HG03095 (cell line): ENCODE measurements around the gene PRPF4.
"Not testable (repeated sequence)": the region's sequence is repeated elsewhere in the genome, so short reads cannot be mapped to it uniquely, and the experiment has no call there.

ENCODE experiments used
- ATAC-seq: cut with Tn5 transposase; IDR thresholded peaks from one replicate; pipeline ENCODE4 v1.9.1; 2021; ENCODE audit warnings: moderate library complexity; ENCODE audit not compliant: unreplicated experiment

The PRPF4 gene

DNA sequence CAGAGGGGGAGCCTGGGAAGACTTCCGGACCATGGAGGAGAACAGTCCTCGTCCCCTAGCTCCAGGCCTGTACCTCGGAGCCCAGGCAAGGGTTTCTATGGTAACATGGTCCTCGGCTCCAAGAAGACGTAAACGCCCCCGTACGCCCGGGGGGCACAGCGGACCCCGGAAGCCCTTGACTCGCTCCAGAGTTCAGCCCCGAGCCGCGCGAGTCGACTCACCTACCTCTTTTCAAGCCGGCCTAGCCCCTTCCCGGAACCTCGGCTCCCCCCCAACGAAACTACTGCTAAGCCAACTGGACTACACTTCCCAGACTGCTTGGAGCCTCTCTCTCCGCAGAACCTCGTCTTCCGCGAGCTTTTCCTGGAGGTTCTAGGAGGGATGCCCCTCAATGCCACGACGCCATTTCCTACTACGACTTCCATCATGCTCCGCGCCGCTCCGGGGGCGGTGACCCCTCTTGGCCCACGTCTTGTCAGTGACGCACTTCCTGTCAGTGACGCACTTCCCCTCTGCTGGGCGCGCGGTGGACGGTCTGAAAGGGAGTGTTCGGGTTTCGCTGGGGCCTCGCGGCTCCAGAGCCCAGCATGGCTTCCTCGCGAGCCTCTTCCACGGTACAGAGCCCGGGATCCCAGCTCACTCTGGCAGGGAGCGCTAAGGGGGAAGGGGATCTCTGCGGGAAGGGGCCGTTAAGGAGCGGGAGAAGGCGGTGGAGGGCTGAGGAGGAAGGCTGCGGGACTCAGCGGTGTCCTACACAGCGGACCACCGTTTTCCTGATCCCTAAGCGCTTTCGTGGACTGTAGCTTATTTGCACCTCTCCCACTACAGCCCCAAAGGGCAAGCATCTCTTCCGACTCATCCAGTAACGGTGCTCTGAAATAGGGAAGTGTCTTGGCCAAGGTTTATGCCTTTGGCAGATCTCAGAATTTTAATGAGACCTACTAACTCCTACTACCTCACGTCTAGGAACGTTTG lies at the start of gene PRPF4, which contains the start of gene CDC26:
PRPF4 (plus strand) TSS at position 502 of the 975 bp plus-strand sequence; CDS start at position 588, 86 bp downstream.
CDC26 (minus strand) TSS at position 416 of the 975 bp plus-strand sequence. CDS start 3,065 bp downstream, outside the sequence.
- ATAC-seq = peak; percentile 98

DNA sequence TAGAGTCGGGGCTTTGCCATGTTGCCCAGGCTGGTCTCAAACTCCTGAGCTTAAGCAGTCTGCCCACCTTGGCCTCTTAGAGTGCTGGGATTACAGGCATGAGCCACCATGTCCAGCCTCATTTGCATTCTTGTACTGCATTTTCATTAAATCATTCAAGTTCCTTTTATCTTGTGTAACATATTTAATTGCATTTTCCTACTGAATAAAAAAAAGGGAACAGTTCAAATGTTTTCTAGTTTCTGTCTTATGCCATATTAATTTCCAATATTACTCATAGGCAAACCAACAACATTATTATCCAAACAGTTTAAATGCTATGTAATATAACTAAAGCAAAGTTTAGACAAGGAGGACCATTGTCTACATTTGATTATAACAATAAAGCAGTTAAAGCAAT lies 48.0 kb upstream of the PRPF4 start:
- ATAC-seq = no peak

DNA sequence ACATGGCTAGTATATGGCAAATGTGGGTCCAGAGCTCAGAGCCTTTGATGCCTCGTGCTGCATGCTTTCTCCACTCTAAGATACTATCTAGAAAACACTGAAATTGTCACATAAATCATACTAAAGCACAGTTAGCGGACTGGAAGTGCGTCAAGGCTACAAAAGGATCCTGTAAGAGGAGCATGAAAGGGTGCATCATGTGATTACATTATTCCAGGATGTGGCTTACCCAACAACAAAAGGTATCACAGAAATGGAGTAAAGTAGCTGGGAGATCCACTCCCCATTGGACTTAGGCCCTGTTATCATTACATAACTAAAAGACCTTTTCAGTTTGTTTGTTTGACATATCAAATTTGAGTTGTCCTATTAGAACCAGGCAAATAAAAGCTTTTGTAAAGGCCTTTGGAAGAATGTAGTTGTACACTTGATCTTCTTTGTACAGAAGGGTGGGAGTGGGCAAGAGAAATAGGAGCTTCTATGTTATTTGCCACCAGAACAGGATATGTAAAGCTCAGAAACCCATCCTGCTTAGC lies 47.3 kb upstream of the PRPF4 start:
- ATAC-seq = no peak

DNA sequence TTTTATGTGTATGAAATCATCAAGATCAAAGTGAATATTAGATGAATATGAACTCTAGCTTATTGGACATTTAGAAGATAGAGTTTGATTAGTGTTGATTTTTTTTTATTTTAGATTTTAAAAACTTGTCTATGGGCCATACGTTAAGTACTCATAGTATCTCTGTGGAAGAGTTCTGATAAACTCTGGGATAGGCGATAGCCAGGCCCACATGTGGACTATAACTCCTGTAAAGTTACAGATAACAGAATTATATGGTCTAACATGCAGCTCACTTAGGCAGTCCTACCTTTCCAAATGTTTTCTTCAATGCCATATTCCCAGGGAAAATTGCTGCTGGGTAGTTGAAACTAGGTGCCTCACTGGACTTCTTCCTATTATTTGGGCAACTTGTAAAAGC lies 43.8 kb upstream of the PRPF4 start:
- ATAC-seq = no peak

DNA sequence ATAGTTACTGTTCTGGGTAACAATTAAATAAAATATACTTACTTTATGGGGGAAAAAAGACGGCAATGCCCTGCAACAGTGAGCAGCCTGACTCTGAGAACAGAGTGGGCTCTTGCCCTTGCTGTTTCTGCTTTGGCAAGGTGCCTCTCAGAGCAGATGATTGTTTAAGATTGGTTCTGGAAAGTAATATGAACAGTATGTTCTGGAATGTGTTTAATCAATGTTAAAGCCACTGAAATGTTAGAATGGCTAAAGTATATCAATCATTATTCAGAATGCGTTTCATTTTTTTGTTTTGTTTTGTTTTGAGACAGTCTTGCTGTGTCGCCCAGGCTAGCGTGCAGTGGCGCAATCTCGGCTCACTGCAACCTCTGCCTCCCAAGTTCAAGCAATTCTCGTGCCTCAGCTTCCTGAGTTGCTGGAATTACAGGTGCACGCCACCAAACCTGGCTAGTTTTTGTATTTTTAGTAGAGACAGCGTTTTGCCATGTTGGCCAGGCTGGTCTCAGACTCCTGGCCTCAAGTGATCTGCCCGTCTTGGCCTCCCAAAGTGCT lies 39.7 kb upstream of the PRPF4 start:
- ATAC-seq = not testable (repeated sequence)

DNA sequence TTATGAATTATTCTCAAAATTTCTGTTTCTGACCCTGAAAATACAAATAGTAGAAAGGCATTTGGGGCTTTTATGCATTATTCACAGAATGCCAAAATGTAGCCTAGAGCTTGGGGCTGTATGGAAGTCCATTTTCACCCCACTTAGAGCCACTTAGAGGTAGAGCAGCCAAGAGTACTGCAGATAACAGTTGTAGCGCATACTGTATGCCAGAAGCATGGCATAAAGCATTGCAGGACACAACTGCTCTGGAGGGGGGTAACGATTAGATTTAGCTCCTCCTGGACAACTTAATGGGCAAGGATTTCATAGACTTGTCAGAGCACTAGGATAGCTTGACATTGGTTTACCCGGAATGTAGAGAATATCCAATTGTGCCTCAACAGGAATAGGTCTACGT lies 38.4 kb upstream of the PRPF4 start:
- no peak for ATAC-seq

DNA sequence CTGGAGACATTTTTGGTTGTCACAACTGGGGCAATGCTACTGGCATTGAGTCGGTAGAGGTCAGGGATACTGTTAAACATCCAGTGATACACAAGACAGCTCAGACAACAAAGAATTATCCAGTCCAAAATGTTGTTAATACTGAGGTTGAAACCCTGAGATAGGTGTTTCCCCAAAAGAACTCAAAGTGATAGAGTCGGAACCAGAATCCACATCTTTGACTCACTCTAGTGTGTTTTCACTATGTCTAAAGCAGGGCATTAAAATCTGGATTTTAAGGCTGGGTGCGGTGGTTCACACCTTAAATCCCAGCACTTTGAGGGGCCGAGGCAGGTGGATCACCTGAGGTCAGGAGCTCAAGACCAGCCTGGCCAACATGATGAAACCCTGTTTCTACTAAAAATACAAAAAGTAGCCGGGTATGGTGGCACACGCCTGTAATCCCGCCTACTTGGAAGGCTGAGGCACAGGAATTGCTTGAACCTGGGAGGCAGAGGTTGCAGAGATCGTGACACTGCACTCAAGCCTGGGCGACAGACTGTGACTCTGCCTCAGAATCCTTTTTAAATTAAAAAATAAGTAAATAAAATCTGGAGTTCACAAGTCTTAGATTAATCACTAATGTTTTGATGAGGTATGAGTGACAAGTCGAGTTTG lies 37.1 kb upstream of the PRPF4 start:
- ATAC-seq = no peak

DNA sequence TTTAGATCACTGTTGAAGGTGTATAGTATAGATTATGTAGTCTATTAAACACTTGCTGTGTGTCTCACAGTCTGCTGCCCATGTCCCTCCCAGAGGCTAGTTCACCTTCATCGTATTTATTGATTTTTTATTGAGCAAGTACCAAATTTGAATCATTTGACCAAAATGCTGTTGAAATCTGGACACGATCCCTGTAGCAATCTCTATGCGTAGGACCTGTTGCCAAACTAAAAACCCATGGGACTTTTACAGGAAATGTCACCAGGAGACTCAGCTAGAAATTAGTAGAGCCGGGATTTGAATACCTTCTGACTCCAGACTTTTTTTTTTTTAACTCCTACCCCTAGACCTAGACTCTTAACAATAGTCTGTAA lies 36.6 kb upstream of the PRPF4 start:
- ATAC-seq = no peak

DNA sequence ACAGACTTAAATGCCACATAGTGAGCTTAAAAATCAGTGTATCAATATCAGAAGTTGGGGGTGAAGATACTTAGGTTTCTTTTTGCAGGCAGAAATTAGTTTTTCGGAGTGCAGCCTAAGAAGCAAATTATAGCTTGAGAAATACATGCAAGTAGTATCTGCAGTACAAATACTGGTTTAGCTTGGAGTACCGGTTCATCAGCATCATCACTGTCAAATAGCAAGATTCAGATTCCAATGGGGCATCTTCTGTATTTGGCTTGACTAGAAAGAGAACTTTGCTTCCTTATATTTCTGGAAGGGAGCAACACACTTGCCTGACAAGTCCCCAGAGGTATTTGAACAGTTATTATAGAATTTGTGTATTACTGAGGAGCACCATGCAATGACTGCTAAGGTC lies 34.3 kb upstream of the PRPF4 start:
- no peak for ATAC-seq

DNA sequence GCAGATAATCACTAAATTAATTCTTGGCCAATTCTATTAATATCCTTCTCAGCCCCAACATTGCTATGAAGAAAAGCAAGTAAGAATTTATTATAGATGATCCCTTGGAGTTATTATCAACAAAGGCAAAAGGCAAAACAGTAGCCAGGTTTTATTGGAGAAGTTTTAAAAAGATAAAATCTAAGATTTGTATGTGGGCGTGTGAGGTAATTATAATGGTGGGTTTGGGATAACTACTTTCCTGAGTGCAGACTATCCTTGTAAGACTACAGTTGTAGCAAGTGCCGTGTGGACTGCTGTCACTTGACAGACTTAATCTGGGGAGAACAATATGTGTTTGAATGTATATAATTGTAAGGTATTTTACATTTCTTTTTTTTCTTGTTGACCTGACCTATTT lies 30.9 kb upstream of the PRPF4 start:
- ATAC-seq = no peak

DNA sequence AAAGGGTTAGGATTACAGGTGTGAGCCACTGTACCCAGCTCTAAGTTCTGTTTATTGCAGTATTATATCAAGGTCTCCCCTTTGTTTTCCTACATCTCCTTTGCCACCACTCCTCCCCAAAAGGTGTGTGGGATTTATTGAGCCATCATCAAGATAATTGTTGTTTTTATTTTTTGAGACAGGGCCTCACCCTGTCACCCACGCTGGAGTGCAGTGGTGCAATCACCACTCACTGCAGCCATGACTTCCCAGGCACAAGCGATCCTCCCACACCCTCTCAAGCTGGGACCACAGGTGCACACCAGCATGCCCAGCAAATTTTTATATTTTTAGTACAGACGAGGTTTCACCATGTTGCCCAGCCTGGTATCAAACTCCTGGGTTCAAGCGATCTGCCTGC lies 29.6 kb upstream of the PRPF4 start:
- no peak for ATAC-seq

DNA sequence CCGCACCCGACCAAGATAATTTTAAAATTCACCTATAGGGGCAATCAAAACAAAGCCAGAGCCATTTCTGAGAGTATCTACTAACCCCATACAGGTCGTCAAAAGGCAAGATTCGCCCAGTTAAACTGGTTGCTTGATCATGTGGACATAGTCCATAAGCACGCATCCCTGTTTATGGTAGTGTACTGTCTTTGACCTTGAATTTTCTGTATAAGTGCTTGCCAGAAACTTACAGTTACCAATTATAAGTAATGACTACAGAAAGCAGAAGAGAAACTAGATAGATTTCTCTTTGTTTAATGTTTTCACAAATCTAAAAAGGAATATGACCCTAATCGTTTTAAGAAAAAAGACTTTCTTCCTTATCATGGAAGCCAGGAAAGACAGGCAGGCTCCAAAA lies 28.5 kb upstream of the PRPF4 start:
- ATAC-seq = no peak

DNA sequence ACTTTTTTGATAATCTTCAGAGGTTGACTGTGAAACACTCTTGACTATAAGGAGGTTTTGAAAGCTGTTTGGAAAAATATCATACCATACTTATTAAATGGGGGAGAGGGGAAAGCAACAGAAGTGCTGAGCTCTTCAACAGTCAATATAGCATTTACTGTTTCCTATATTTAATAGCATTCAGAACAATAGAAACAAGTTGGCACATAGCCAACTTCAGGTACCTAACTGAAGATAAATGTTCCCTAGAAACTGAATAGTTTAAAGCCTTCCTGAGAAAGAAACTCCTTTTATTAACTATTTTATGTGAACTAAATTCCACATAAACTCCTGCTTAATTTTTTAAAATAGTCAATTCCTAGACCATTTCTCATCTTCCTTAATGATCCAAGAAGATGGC lies 27.8 kb upstream of the PRPF4 start:
- no peak for ATAC-seq

DNA sequence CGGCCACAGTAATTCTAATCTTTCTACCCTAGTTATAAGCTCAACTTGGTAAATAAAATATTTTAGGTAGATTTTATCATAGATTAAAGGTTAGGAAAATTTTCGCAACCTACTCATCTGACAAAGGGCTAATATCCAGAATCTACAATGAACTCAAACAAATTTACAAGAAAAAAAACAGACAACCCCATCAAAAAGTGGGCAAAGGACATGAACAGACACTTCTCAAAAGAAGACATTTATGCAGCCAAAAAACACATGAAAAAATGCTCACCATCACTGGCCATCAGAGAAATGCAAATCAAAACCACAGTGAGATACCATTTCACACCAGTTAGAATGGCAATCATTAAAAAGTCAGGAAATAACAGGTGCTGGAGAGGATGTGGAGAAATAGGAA lies 25.8 kb upstream of the PRPF4 start:
- ATAC-seq = not testable (repeated sequence)

DNA sequence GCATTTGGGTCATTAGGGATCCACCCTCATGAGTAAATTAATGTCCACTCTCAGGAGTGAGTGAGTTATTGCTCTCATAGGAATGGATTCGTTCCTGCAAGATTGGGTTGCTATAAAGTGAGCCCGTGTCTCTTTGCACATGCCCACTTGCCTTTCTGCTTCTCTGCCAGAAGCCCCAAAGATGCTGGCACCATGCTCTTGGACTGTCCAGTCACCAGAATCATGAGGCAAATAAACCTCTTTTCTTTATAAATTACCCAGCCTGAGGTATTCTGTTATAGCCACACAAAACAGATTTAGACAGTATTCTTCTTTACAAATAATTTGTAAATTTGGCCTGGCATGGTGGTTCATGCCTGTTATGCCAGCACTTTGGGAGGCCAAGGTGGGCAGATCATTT lies 24.7 kb upstream of the PRPF4 start:
- no peak for ATAC-seq

DNA sequence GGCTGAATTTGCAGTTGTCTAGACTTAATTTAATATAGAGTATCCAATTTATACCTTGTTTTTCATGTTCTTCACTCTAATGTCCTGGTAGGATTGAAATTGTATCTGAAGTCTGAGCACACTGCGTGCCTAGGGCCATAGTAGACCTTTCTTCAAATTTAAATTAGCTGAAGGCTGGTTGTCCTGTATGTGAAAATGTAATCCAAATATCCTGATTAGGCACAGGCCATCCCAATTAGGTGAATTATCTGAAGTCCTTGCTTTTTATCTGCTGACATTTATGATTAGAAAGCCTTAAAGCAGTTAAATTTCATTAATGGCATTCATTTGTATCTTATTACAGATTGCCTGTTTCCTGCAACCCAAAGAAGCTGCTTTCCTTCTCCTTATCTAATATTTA lies 20.5 kb upstream of the PRPF4 start:
- no peak for ATAC-seq

DNA sequence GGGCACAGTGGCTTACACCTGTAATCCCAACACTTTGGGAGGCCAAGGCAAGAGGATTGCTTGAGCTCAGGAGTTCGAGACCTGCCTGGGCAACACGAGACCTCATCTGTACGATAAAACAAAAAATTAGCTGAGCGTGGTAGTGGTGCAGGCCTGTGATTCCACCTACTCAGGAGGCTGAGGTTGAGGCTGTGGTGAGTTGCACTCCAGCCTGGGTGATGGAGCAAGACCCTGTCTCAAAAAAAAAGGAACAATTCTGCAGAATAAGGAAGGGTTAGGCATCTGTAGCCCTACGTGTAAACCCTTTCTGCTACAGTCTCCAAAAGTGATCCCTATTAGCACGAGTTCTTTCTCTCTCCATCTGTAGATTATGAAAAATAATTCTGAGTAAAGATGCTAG lies 20.0 kb upstream of the PRPF4 start:
- no peak for ATAC-seq

DNA sequence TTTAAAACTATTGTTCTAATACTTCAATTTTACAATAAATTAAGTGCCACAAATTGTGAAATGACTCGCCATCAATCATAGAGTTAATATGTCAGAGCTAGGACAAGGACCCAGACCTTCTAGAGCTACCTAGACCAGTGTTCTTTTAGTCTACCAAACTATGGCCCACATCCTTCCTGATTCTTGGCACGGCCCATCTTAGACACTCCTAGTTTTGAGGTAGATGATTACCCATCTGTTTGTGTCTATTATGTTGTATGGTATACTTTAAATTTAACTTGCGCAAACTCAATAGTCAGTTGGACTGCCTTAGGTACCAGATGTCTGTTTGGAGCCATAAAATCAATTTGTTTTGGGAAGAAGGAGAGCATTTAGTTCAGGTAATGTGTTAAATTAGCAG lies 17.6 kb upstream of the PRPF4 start:
- no peak for ATAC-seq

DNA sequence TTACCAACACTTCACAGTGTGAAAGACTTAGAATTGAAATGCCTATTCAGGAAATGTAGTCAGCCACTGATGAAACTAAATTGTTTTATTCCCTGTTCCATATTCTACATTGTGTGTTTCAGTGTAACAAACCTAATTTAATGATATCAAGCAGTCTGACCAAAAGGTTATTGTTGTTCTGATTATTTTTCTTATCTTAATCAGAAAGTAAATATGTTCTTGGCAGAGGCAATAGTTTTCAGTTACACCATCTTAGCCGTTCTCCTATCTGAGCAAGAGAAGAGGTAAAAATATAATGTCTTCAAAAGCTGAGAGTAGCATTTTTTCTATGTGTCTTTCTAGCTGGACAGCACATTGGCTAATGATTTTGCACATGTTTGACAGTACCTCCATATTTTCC lies 17.2 kb upstream of the PRPF4 start:
- no peak for ATAC-seq

DNA sequence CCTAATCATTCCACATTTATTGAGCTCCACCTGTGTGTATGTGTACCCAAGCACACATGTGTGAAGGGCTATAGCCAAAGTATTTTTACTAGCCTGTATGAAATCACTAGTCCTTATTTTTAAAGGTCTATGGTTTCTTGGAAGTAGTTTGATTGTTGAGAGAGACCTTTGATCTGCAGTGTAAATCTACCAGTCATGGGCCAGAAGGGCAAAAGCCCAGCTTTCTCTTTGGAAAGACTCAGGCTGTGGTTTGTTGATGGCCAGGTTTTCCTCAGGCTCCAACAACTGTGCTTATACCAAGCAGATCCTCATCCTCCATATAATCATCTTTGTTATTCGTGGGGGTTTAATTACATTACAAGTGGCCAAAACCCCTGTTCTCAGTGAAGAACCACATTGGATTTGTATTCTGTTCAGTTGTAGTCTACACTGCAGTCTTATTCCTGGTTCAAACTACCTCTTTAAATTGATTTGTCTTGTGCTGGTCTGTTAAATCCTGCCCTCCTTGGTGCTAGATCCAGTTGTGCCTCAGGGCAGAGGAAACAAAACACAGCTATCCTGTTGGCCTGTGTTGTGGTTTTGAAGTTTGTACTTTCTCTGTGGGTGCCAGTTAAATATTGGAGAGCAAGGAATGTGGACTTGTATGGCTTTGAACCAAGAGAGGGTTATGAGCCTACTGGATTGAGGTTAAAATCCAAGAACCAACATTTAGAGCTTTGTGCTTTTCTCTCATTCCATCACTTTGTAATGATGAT lies 13.4 kb upstream of the PRPF4 start:
- ATAC-seq = no peak

DNA sequence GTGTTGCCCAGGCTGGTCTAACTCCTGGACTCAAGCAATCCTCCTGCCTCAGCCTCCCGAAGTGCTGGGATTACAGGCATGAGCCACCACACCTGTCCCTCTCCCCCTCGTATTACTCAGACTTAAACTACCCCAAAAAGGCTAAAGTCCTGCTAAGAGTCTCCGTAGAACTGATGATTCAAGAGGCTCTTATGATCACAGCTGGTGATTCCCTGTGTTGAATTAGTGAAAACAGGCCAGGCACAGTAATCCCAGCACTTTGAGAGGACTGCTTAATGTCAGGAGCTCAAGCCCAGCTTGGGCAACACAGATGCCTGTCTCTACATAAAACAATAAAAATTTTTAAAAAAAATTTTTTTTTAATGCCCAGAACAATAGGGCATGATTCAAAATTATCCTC lies 9.3 kb upstream of the PRPF4 start:
- ATAC-seq = no peak
